Activated gamma-delta T cell treated with anti-CD3 and anti-CD28 coated beads, Interleukin-2, amount 50 U/mL, for 16 hours (primary cell): ENCODE data around the gene RAI14.

Experiments
- DNase-seq: peaks from one replicate; pipeline ENCODE4 v3.0.0-alpha.2; 2020; ENCODE audit warnings: low read depth

Gene RAI14

DNA sequence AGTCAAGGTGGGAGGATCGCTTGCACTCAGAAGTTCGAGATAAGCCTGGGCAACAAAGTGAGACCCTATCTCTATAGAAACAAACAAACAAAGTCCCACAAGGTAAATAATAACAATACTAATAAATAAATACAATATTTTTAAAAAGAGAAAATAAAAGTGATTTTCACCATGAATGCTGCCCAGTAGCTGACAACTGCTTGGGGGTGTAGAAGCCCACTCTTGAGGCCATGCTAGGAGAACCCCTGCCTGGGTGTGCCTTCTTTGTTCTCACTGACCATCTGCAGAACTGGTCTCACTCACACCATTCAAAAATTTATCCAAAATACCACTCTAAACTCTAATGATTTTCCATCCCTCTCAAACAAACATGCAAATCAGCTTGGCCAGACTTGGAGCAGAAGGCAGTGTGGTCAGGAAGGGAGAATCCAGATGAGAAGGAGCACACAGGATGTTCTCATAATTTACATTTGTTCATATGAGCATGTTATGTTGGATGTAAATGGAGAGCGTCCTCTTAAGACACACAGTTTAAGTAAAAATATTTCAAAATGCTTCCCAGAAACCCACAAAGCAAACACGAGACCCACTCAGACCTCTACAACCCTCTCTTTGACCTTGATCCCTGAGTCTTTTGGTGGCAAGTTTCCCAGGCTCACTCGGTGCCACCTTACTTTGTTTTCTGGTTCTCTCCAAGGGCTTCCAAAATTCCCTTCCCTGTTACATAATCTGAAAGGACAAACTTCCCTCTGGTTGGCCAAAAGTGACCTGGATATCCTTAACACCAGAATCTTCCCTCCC is 7.9 kb upstream of the RAI14 start:
- DNase-seq = no peak

DNA sequence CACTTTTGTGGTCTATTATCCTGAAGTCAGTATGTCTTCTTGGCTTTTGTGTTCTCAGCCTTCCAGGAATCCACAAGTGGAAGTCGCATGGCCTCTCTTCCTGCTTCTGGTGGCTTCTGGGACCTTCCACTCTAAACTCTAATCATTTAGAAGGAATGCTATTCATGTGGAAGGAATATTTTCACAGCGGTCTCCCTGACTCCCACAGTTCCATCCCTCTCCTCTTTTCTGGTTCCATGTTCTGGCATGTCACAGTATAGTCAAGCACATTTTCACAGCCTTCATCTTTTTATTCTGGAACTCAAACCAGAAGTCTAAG is 7.3 kb upstream of the RAI14 start:
- no peak for DNase-seq

DNA sequence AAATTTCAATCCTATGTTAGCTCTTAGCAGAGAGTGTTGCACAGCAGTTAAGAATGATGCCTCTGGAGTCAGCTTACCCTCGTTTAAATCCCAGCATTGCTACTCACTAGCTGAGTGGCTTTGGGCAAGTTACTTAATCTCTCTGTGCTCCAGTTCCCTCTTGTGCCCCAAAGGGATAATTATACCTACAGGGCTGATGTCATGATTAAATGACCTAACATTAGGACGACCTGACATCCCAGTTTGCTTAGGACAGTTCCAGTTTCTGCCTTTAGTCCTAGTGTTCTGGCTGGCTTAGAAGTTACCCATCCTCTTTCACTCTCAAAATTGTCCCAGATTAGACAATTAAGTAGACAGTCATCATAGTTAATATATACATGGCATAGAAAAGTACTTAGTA is 4.3 kb upstream of the RAI14 start:
- no peak for DNase-seq

DNA sequence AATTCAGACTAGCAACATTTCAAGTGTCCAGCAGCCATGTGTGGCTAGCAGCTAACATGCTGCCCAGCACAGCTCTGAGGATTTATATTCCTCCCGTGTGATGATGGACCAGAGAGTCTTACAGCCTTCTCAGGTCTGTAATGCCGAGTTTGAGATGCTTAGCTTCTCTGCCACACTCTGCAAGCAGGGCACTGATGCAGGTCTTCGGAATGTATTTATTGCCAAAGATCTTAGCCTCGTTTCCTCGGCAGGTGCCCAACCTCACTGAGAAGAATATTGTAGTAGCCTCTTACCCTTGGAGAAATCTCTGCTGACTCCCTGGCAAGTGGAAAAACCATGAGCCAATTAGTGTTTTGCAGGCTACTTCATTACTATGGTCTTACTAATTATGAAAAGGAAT is 3.7 kb upstream of the RAI14 start:
- DNase-seq = no peak

DNA sequence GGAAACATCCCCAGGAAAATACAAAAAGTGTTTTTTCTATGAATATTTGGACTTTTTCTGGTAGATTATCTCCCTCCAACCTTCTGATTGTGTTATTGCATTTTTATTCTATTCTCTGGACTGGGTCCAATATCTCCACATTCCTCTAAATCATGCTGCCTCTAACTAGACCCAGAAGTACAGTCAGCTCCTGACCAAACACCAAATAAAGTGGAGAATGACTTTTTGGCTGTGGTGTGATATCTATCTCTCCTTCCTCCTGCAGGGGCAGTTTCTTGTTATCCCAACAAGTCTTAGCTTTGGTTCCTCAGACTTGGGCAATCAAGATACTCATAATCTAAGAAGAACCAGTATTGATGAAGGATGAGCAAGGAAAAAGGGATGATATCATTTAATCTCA is 3.2 kb upstream of the RAI14 start:
- DNase-seq = no peak

DNA sequence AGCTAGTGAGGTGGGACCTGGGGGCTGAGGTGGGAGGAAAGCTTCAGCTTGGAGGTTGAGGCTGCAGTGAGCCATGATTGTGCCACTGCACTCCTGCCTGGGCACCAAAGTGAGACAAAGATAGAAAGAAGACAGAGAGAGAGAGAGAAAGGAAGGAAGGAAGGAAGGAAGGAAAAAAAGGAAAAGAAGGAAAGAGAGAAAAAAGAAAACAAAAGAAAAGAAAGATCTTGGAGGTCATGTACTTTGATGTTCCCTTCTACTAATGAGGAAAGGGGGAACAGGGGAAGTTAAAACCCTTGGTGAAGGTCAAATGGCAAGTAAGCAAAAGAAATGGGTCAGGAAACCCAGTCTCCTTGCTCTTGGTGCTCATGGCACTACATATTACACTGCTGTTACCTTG is 2.4 kb upstream of the RAI14 start:
- no peak for DNase-seq

DNA sequence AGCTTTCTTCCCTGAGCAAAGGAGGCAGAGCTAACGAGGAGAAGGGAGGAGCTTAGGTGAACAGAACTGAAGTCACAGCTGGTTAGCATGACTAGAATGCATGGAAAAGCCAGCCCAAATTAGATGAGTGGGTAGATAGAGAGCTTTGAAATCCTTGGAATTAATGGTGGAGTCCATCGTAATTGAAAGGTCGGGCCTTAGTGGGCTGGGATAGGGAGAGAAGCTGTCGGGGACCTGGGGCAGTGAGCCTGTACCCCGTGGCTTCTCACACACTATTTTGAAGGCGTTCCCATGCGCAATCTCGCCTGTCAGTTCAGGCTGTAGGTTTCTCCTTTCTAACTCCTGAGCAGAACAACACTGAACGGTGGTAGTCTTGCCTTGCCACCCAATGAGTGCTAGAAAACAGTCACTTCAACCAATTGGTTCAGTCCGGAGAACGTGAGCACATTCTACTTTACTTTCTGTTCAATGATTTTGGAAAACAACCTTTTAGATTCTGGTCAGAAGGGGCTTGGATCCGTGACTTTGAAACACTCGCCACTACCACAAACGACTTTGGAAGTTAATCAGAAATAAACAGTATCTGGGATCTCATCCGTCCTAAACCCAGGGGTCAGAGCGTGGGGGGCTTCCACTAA is 655 bp upstream of the RAI14 start:
- no peak for DNase-seq

DNA sequence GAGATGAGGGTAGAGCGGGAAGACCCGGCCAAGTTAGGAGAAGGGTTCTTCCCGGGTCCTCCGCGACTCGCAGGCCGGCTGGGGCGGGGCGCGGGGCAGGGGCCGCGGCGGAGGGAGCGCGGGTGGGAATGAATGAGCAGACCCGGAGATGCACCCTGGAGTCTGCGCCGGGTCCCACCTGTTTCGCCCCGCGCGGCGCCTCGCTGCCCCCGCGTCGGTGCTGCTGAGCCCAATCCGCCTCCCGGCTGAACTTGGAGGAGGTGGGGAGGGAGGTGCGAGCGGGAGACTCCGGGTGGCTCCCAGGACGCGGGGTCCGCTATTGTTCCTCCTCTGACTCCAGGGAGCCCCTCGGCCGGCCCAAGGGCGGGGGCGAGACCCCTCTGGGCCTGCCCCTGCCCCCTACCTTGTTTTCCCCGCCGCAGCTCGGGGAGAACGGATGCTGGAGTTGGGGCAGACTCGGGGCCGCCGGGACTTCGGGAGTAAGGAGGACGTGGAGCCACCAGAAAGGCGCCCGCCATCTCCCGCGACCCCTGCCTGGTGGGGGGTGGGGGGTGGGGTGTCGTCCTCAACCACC is 659 bp downstream of the RAI14 start:
- DNase-seq = no peak

DNA sequence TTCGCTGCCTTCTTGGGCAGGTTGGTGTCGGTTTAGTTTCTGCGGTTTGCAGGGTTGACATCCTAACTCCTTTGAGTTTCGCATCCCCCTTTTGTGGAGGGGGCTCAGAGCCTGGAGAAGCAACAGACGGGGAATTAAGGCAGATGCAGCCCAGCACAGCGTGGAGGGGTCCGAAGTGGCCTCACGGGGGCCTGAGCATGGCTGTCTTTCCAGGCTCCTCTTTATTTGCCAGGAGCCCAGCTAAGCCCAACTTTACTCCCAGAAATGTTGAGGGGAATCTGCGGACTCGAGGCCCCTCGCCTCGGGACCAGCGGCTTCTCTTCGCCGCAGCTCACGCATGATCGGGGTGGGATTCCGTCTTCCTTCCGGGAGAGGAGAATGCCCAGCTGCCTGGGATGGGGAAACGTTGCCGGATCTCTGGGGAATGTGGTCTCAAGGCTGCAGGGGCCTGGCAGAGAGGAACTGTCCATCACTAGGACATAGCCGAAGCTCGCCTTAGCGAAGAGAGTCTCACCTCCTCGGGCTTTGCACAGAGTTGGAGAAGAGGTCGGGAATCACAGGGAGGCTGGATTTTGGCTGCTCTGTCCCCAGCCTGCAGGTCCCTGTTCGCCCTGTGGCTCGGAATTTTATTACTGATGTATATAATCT is 1.3 kb downstream of the RAI14 start:
- DNase-seq = no peak

DNA sequence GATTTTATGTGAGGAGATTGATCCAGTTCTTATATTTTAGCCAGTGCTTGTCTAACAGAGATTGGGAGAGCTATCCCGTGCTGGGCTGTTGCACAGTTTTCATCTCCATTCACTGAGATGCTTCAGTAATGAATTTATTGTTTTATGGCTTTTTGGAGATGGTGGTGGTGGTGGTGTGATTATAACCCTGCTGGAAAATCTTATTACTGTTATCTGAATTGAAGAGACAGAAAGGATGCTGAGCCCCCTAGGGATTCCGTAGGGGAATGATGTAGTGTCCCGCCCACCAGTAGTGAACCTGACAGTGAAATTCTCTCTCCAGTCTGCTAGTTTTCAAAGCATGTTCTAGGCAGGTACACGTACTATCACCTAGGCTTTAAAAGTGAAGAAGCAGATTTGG is 1.9 kb downstream of the RAI14 start:
- no peak for DNase-seq

DNA sequence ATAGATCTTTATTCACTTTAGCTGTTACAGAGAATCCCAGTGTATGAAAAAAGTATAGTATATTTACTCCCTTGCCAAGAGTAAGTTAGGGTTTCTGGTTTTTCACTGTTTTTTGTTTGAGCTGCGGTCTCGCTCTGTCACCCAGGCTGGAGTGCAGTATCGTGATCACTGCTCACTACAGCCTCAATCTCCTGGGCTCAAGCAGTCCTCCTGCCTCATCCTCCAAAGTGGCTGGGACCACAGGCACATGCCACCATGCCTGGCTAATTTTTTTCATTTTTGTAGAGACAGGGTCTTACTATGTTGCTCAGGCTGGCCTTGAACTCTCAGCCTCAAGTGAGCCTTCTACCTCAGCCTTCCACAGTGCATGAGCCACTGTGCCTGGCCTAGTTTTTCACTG is 3.0 kb downstream of the RAI14 start:
- DNase-seq = no peak

DNA sequence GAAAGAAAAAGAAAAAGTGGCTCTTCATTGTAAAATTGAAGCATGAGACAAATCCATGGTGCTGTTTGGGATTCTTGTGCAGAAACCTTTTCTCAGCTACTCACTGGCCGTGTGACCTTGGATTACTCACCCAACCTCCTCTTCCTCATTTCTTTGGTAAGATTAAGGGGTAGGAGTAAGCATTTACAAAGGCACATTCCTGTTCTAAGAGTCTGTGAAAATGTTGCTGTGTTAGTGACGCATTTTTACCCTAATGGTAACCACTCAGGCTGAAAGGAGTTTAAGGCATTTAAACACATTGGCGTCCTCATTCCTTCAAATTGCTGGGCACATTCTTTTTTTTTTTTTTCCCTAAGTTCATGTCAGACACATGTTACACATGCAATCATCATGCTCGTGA is 4.3 kb downstream of the RAI14 start:
- DNase-seq = no peak

DNA sequence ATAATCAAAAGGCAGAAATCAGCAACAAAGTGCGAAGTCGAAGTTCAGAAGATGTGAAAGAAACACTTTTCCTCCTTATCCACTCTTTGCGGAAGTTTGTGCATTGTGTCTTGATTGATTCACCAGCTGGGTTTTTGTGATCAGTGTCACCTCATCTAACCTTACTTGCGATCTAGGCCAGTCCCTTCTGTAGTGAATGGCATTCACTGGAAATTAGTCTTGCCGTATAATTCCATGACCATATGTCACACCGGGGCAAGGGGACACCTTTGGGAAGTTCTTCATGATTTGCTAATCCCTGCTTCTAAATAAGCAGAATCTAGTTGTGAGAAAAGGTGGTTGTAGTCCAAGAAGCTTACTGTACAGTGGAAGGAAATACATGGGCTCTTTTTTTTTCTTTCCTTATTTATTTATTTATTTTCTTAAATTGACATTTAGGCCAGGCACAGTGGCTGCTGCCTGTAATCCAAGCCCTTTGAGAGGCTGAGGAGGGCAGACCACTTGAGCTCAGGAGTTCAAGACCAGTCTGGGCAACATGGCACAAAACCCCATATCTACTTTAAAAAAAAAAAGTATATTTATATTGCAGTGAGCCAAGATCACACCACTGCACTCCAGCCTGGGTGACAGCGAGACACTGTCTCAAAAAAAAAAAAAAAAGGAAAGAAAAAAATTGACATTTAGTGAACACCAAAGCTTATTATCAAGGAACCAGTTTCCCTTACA is 7.8 kb downstream of the RAI14 start:
- DNase-seq = no peak

DNA sequence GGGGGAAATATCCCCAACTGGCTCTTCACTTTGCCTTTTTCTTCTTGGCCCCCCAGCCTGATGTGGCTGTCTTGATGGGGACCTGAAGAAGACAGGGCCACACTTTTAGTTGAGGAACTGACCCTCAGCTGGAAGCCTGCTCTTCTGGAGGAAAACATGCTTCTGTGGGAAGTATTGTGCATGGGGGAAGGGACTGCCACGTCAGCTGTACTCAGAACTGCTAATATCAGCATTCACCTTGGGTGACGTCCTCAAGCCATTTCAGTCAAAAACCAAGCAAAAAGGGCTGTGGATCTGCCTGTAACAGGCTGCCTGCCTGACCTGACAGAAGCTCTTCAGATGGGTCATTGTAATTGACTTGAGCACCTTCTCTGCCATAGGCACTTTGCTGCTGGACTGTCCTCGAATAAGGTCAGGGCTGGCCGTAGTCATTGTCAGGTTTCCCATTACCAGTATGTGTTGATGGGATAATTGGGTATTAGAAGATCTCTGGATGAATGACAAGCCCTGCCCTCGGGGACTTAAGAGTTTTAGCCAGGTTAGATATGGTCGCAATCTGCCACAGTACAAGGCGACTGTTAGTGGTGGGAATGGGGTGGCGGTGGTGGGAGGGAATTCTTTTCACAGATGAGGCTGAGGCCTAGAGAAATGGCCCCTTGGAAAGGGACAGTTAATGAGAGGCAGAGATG is 10.4 kb downstream of the RAI14 start:
- no peak for DNase-seq

DNA sequence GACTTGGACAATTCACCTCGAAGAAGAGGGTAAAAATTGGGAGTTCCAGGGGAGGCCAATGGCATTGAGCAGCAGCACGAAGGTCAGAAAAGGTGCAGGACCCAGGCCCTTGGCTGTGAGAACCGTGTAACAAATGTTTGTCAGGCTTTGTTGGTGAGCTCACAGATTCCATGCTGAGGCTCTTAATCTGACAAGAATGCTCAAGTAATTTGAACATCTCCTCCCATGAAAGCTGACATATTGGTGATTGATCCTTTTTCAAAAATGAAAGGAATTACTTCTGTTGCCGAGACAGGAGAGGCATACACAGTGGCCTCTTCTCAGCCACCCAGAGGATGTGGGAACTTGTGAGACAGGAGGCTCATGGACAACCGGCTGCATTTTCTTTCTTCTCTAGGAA is 11.6 kb downstream of the RAI14 start:
- no peak for DNase-seq

DNA sequence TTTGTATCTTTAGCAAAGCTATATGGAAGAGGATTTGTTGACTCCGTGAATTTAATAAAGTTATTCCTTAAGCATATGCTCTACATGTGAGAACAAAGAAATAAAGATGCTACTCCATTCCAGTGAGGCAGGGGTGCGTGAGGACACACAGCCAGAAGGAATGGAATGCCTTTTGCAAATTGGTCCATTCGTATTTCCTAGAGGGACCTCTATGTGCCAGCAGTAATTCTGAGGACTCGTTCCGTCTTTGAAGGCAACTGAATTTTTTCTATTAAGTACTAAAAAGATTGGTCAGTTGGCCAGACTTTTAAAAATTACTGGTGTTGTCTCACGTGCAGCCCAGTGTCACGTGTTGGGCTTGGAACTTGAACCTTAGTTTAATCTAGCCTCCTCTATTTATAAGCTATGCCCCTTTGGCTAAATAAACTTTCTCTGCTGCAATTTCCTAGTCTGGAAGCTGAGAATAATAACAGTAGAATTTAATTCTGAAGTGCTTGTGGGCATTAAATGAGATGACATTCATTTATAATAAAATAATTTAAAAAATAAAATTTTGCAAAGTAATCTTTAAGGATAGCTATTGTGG is 13.9 kb downstream of the RAI14 start:
- DNase-seq = no peak

DNA sequence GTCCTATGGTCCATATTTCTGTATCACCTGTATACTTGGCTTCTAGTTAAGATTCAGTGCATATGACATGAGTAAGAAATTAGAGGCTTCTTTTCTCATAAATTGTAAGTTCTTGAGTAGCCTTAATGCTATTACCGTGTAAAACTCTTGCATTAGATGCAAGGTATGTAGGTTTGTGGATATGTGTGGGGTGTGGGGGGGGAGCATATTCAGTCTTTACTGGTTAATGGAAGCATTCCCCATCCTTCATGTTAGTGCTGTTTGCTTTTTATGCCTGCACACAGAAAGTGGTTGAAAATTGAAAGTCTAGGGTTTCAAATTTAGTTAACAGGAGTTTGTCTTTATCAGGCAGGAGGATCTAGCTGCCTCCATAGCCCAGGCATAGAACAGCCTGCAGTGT is 16.1 kb downstream of the RAI14 start:
- DNase-seq = no peak

DNA sequence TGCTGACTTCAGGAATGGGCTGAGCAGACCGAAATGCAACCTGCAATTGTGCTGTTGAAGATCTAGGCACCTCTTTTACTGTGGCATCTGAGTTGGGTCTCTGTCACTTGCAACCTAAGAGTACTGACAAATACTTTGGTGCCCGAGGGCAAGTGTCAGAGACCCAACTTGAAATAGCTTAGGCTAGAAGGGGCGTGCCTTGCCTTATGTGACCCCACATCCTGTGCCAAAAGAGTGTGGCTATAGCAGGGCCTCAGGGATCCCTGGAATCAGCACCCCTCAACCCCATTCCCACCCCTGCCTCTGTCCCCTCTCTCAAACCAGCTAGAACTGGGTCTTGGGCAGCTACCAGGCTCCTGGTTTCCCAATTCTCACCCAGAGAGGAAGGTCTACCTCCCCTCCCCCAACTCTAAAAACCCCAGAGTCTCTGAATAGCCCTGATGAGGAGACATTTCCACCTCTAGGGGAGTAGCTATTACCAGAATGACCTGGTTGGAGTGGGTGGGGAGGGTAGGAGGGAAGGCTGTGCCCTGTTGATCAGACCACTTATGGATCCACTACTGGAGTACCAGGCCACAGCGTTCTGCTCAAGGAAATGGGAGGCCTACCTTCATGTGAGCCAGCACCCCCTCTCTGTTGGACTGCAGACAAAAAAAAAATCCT is 17.5 kb downstream of the RAI14 start:
- no peak for DNase-seq

DNA sequence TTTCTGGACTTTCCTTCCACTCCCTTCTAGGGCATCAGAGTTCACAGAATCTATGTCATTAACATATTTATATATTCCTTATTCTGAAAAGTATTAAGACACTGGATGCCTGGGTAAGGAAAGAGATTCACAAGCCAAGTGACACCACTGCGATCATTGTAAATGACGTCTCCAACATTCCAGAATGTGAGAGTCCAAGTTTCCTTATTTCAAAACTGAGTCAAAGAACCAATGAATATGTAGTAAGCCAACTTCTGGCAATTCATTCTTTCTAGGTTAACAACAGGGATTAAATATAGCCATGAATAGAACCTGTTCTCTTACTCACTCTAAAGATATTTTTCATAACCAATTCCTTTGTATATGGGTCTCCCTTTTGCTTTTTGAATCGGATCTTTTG is 18.1 kb downstream of the RAI14 start:
- no peak for DNase-seq

DNA sequence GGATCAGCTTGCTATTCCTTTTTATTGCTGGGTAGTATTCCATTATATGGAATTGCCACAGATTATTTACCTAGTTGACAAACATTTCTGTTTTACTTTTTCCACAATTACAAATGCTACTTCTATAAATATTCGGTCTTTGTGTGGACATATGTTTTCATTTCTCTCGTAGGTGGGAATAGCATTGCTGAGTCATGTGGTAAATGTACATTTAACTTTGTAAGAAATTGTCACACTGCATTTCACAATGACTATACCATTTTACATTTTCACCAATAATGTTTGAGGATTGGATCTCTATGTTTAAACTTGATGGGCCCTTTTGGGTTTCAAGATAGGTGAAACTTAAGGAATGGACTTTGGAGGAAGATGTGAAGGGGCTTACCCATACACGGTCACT is 19.7 kb downstream of the RAI14 start:
- no peak for DNase-seq

DNA sequence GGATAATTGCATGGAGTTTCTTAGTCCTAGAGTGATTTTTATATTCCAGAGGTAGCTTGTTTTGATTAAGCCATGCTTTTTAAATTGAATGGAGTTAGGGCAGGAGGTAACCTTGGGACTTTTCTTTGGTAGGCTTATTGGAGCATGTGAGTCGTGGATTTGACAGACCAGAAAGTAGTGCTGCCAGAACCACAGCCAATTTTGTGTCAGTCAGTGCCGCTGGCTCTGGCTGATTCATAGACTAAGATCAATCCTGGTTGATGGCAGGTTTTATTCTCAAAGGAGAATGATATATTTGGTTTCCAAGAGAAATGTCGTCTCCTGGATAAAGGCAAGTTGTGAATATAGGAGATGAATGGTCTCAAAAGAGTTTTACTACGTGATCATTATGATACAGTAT is 20.3 kb downstream of the RAI14 start:
- DNase-seq = no peak
